Esophagus muscularis mucosa (tissue), 4 donors: ENCODE results near the gene CMTR2. TPM values are rescaled to one million over a fixed set of nuclear protein-coding genes. Genes with fewer than 3 reads are reported as not detected.
"Not testable (repeated sequence)": the region's sequence is repeated elsewhere in the genome, so short reads cannot be mapped to it uniquely, and the experiment has no call there.

Experiments
- DNase-seq: peaks from one replicate; pipeline ENCODE4 v3.0.0-alpha.2; 2017; ENCODE audit errors: extremely low spot score
- H3K27ac ChIP-seq, 4 donors: fragments of 200-600 bp; sonication (generic); replicated peaks in 1 of 4; 1 replicate in 3 of 4; 2 replicates in 1 of 4; pipeline ENCODE4 v1.5.1; 2016 to 2019; ENCODE audit warnings: mild to moderate bottlenecking in 1 of 4
- H3K27me3 ChIP-seq, 4 donors: fragments of 200-600 bp; sonication (generic); one replicate each; pipeline versions ENCODE4 v1.5.1 to v1.6.0; 2016 to 2019
- H3K36me3 ChIP-seq, 4 donors: fragments of 200-600 bp; sonication (generic); one replicate each; pipeline ENCODE4 v1.5.1; 2016 to 2019
- H3K4me1 ChIP-seq, 4 donors: fragments of 200-600 bp; sonication (generic); one replicate each; pipeline ENCODE4 v1.5.1; 2016 to 2019
- H3K4me3 ChIP-seq, 4 donors: fragments of 200-600 bp; sonication (generic); 1 replicate in 2 of 4; 2 replicates in 2 of 4; pipeline ENCODE4 v1.5.1; 2016 to 2019; ENCODE audit warnings: mild to moderate bottlenecking in 4 of 4, moderate library complexity in 1 of 4
- H3K9me3 ChIP-seq, 4 donors: fragments of 200-600 bp; sonication (generic); 1 replicate in 3 of 4; 2 replicates in 1 of 4; pipeline ENCODE4 v1.5.1; 2016 to 2019
- EP300 ChIP-seq: sonication (generic); formaldehyde crosslinking; IDR thresholded peaks from one replicate; pipeline ENCODE4 v1.6.1; 2017; ENCODE audit warnings: antibody characterized with exemption
- POLR2A ChIP-seq: fragments of 450-650 bp; IDR thresholded peaks from one replicate; pipeline ENCODE4 v1.6.1; 2017; ENCODE audit warnings: antibody characterized with exemption, moderate library complexity, mild to moderate bottlenecking, low read depth
- POLR2AphosphoS5 ChIP-seq, 2 donors: sonication (generic); formaldehyde crosslinking; IDR thresholded peaks; one replicate each; pipeline ENCODE4 v1.6.1; 2017; ENCODE audit warnings: antibody characterized with exemption in 2 of 2
- WGBS: methylation state at CpG from one replicate; pipeline ENCODE4 v1.1.5; 2018; 5-methylcytosine and 5-hydroxymethylcytosine counted together
- intact Hi-C: fragments of 100-400 bp; cut with DNase I; formaldehyde crosslinking; loops from one replicate; pipeline ENCODE4 v1.15.1; 2023
- total RNA-seq, 4 donors: library from RNA; depleted of rRNA; stranded (reverse); fragments of >200 nt; gene quantifications; one replicate each; pipeline versions ENCODE4 v1.1.0 to v1.2.1, GENCODE V29; 2016
- TF ChIP-seq, protein P1 (sequence below), 3 experiments: fragments of 200-600 bp in 2 of 3; fragments of 450-650 bp in 1 of 3; sonication (generic) in 2 of 3; IDR thresholded peaks; one replicate each; pipeline ENCODE4 v1.5.1; 2017 to 2019; ENCODE audit warnings: antibody characterized with exemption in 3 of 3, mild to moderate bottlenecking in 2 of 3, moderate library complexity in 1 of 3

Gene CMTR2
- total RNA-seq, 4 donors from 2014 or later = 12.2 to 19.0 (median 15.8) TPM

DNA sequence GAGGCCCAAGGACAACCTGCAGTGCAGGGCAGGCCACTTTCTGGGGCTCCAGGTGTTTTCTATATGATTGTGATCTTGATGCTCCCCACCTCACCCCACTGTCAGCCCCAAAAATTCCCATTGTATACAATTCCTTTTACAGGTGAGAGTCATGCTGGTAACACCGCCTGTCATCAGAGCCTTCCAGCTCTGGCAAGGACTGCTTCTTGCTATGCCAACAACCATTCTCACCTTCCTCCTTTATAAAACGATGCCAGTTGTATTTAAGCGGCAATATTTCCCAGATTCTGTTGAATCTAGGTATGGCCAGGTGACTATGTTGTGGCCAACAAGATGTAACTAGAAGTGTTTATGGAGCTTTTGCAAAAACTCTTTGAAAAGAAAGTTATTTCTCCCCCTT, 38.9 kb upstream of the CMTR2 start:
- Histone ChIP-seq H3K4me3 (no peak overlapping the region), H3K27me3 (peaks cover 0 to 4% (median 0%) of the 10 kb centered on the region in 4 donors), H3K4me1 (no peaks in the 10 kb centered on the region), H3K36me3 (no peaks in the 10 kb centered on the region), H3K27ac (no peak overlapping the region), H3K9me3 (peaks cover 0 to 12% (median 2%) of the 10 kb centered on the region in 4 donors)
- intact Hi-C loops = no loop called here
- TF ChIP-seq POLR2A = no peak
- no peak for TF ChIP-seq POLR2AphosphoS5 (IDR thresholded peaks at IDR 0.05)
- WGBS = 88% methylated on average over 3 of the region's 3 CpGs
- no peak for DNase-seq

DNA sequence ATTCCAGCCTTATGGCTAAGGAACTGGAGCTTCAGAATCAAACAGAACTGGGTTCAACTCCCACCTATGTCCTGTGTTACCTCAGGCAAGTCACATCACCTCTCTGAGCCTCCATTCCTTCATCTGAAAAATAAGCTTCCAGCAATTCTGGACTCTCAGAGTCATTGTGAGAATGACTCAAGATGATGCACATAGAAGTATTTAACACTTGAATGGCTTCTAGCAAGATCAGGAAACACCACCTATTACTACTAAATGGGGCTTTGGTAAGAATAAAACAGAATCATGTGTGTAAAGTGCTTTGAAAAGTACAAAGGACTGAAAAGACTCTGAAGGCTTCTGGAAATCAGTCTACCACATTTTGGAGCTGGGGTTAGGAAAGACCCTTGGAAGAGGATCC, 38.5 kb upstream of the CMTR2 start:
- peaks cover 0 to 12% (median 2%) of the 10 kb centered on the region in 4 donors for H3K9me3 ChIP-seq
- H3K36me3 ChIP-seq = no peaks in the 10 kb centered on the region
- no peak overlapping the region for H3K4me3 ChIP-seq
- intact Hi-C loops = no loop called here
- H3K27ac ChIP-seq = no peak overlapping the region
- H3K27me3 ChIP-seq = peaks cover 0 to 4% (median 0%) of the 10 kb centered on the region in 4 donors
- no peak for DNase-seq
- no peaks in the 10 kb centered on the region for H3K4me1 ChIP-seq
- TF ChIP-seq, protein P1, sequence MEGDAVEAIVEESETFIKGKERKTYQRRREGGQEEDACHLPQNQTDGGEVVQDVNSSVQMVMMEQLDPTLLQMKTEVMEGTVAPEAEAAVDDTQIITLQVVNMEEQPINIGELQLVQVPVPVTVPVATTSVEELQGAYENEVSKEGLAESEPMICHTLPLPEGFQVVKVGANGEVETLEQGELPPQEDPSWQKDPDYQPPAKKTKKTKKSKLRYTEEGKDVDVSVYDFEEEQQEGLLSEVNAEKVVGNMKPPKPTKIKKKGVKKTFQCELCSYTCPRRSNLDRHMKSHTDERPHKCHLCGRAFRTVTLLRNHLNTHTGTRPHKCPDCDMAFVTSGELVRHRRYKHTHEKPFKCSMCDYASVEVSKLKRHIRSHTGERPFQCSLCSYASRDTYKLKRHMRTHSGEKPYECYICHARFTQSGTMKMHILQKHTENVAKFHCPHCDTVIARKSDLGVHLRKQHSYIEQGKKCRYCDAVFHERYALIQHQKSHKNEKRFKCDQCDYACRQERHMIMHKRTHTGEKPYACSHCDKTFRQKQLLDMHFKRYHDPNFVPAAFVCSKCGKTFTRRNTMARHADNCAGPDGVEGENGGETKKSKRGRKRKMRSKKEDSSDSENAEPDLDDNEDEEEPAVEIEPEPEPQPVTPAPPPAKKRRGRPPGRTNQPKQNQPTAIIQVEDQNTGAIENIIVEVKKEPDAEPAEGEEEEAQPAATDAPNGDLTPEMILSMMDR (IDR thresholded peaks at IDR 0.05) = no peak
- no peak for TF ChIP-seq EP300

DNA sequence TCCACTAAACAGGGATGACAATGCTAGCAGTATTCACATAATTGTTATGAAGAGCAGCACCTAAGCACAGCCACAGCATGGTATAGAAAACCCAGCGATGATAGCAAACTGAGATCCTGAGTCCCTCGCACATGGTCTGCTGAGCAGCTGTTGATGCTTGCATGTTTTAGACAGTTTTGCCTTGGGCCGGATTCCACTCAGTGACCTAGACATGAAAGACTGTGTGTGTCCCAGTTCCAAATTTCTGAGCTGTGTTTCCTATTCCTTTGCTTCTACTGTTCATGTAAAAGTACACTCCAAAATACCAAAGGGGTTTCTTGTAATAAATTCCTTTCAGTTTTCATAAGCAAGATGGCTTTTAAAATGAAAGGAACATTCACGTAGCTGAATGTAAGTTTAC, 30.8 kb upstream of the CMTR2 start:
- intact Hi-C loops = no loop called here
- H3K4me3 ChIP-seq = no peak overlapping the region
- no peaks in the 10 kb centered on the region for H3K9me3 ChIP-seq
- peaks cover 0 to 12% (median 0%) of the 10 kb centered on the region in 4 donors for H3K27me3 ChIP-seq
- TF ChIP-seq, protein P1 (IDR thresholded peaks at IDR 0.05) = no peak
- TF ChIP-seq POLR2A = no peak
- TF ChIP-seq POLR2AphosphoS5 (IDR thresholded peaks at IDR 0.05) = no peak
- TF ChIP-seq EP300 = no peak
- 69% methylated on average over 4 of the region's 4 CpGs for WGBS
- H3K27ac ChIP-seq = no peak overlapping the region
- H3K4me1 ChIP-seq = no peaks in the 10 kb centered on the region
- no peak for DNase-seq
- no peaks in the 10 kb centered on the region for H3K36me3 ChIP-seq

DNA sequence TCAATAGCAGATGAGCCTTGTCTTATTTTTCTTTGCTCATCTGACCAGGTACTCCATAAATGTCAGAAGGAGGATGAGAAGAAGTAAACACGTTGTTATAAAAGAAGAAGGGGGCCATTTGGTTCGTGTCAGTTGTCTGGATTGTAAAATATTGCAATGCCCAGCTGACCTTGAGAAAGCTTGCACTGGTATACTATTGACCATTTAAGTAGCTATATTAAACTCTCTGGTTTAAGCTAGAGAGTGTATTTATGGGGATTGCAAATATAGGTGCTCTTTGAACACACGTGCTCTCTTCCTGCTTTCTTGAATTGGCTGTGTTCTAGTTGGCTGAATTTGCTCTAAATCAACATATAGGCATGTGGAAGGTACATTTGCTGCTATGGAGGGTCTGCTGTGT, 26.1 kb upstream of the CMTR2 start:
- intact Hi-C loops = no loop called here
- TF ChIP-seq POLR2A (no peak), EP300 (no peak), POLR2AphosphoS5 (IDR thresholded peaks at IDR 0.05) (no peak)
- TF ChIP-seq, protein P1 (IDR thresholded peaks at IDR 0.05) = no peak

DNA sequence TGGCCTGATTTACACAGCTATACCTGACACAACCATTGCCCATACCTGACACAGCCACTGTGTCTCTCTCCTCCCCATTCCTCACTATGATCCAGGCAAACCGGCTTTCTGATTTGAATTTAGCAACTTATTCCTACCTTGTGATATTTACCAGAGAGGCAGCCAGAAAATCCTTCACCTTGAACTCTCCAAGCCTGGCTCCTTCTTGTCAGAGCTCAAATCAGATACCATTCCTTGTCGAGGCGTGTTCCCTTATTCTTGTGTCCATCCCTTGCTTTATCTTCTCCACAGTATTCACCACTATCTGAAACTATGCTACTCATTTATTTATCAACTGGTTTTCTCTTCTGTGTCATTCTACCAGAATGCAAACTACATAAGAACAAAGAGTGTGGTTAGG, 24.4 kb upstream of the CMTR2 start:
- H3K27ac ChIP-seq, intact Hi-C loops, H3K4me1 ChIP-seq, H3K9me3 ChIP-seq, H3K36me3 ChIP-seq, DNase-seq, H3K4me3 ChIP-seq: not testable (repeated sequence)
- peaks cover 0 to 42% (median 0%) of the 10 kb centered on the region in 4 donors for H3K27me3 ChIP-seq
- 74% methylated on average over 3 of the region's 3 CpGs for WGBS

More for the DNA sequence above, 26.1 kb upstream of the CMTR2 start:
- Histone ChIP-seq H3K27me3 (peaks cover 0 to 31% (median 0%) of the 10 kb centered on the region in 4 donors), H3K4me3 (no peak overlapping the region), H3K27ac (no peak overlapping the region), H3K9me3 (no peaks in the 10 kb centered on the region), H3K36me3 (no peaks in the 10 kb centered on the region), H3K4me1 (no peaks in the 10 kb centered on the region)
- DNase-seq = no peak
- 2% methylated on average over 3 of the region's 3 CpGs for WGBS

DNA sequence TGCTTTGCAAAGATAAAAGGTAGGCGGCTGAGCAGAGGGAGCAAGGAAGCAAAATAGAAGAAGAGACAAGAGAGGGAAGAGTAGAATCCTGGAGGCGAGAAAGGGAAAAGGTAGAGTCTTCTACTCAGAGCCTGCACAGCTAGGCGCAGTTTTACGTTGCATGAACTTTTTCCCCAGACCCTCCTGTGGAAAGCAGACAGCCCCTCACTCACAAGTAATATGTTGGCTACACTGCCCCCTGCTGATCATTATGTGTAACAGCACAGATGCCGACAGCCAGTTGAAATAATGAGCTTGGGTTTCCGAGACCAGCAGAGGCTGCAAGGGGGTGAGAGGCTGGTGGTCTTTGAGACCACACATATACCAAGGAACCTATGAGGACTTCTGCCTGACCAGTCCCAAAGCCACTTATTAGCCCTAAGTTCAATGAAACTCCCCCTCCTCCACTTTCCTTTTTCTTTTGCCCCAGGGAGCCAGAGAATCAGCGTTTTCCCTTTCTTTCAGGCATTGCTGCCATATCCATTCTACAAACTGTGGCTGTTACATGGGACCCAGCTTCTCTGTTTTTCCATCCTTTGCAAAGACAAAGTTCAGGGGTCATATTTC, 22.5 kb upstream of the CMTR2 start:
- TF ChIP-seq, protein P1 (IDR thresholded peaks at IDR 0.05) = peak; percentile 57 to 68 (median 66)
- no peak for TF ChIP-seq POLR2A
- no peak for TF ChIP-seq POLR2AphosphoS5 (IDR thresholded peaks at IDR 0.05)
- TF ChIP-seq EP300 = no peak
- no peaks in the 10 kb centered on the region for H3K36me3 ChIP-seq
- no peak overlapping the region for H3K27ac ChIP-seq
- 23% methylated on average over 7 of the region's 7 CpGs for WGBS
- intact Hi-C loops = no loop called here
- H3K27me3 ChIP-seq = peaks cover 0 to 42% (median 0%) of the 10 kb centered on the region in 4 donors
- no peaks in the 10 kb centered on the region for H3K4me1 ChIP-seq
- H3K4me3 ChIP-seq = no peak overlapping the region
- DNase-seq = no peak
- H3K9me3 ChIP-seq = no peaks in the 10 kb centered on the region
